ENCODE data around the gene ZPLD1. TPM values are rescaled to one million over a fixed set of nuclear protein-coding genes. Genes with fewer than 3 reads are reported as not detected.

Gene ZPLD1
- total and polyA plus RNA-seq, 11 donors: 0.07 to 0.16 (median 0.13) TPM; not detected in 7

GRCh38 chr3:102488331-102488730 lies 53.5 kb downstream of the ZPLD1 start:
- Histone ChIP-seq H3K27me3 (no peaks in the 10 kb centered on the region), H3K36me3 (no peaks in the 10 kb centered on the region), H3K9me3 (no peaks in the 10 kb centered on the region), H3K4me1 (no peaks in the 10 kb centered on the region), H3K4me3 (no peak overlapping the region), H3K27ac (no peak overlapping the region)
- no peak for ATAC-seq
- TF ChIP-seq CTCF (IDR thresholded peaks at IDR 0.05): no peak
- intact Hi-C loops (cut with DNase I): no loop called here
- no peak for DNase-seq

- Histone ChIP-seq H3K27me3 (no peaks in the 10 kb centered on the region), H3K27ac (no peak overlapping the region), H3K4me1 (no peaks in the 10 kb centered on the region), H3K4me3 (no peak overlapping the region), H3K9me3 (no peaks in the 10 kb centered on the region), H3K36me3 (no peaks in the 10 kb centered on the region)
- WGBS, 4 donors: 92 to 100% (median 92%) methylated on average over 4 to 8 of the region's 8 CpGs
- DNase-seq (no peak), ATAC-seq (no peak)
- intact Hi-C loops (cut with DNase I): no loop called here
- TF ChIP-seq CTCF (IDR thresholded peaks at IDR 0.05) (no peak), POLR2A (IDR thresholded peaks at IDR 0.05) (no peak)
Observed at GRCh38 chr3:102492300-102492699, 57.5 kb downstream of the ZPLD1 start.

- WGBS, 4 donors: 48 to 69% (median 60%) methylated on average over 3 of the region's 3 CpGs
Observed at GRCh38 chr3:102497571-102497970, 62.8 kb downstream of the ZPLD1 start.

GRCh38 chr3:102505542-102505941 lies 70.7 kb downstream of the ZPLD1 start:
- no peaks in the 10 kb centered on the region for H3K36me3 ChIP-seq
- no peaks in the 10 kb centered on the region for H3K9me3 ChIP-seq
- ATAC-seq: no peak

More at GRCh38 chr3:102497571-102497970, 62.8 kb downstream of the ZPLD1 start:
- TF ChIP-seq CTCF (IDR thresholded peaks at IDR 0.05) (no peak), POLR2A (IDR thresholded peaks at IDR 0.05) (no peak)
- no peaks in the 10 kb centered on the region for H3K4me1 ChIP-seq
- no peaks in the 10 kb centered on the region for H3K9me3 ChIP-seq
- H3K36me3 ChIP-seq: no peaks in the 10 kb centered on the region
- H3K27me3 ChIP-seq: no peaks in the 10 kb centered on the region
- intact Hi-C loops (cut with DNase I): no loop called here
- no peak overlapping the region for H3K27ac ChIP-seq
- ATAC-seq (no peak), DNase-seq (no peak)
- no peak overlapping the region for H3K4me3 ChIP-seq

More at GRCh38 chr3:102505542-102505941, 70.7 kb downstream of the ZPLD1 start:
- intact Hi-C loops (cut with DNase I): no loop called here
- no peak overlapping the region for H3K27ac ChIP-seq
- H3K4me1 ChIP-seq: no peaks in the 10 kb centered on the region
- no peak overlapping the region for H3K4me3 ChIP-seq
- no peak for DNase-seq
- no peaks in the 10 kb centered on the region for H3K27me3 ChIP-seq
- WGBS, 4 donors: 55 to 75% (median 57%) methylated on average over 2 of the region's 2 CpGs
- TF ChIP-seq CTCF (IDR thresholded peaks at IDR 0.05): no peak
- no peak for TF ChIP-seq POLR2A (IDR thresholded peaks at IDR 0.05)

Measured in heart left ventricle (tissue), 16 donors.